GM12878 (cell line): Measurements from ENCODE around the gene GPR137B. TPM values are rescaled to one million over a fixed set of nuclear protein-coding genes. Genes with fewer than 3 reads are reported as not detected.

Experiments used
- ATAC-seq: fragments of 200-7000 bp; cut with Tn5 transposase; 3 replicates; pipeline ENCODE4 v1.9.1; 2020; ENCODE audit warnings: mild to moderate bottlenecking, moderate library complexity
- BruUV-seq: library from RNA; stranded (reverse); fragments of 400-500 nt; replicated peaks from 2 replicates; lab custom pipeline; 2021; lab: Mats Ljungman, UMichigan
- CTCF ChIA-PET: fragments of 300-600 bp; sonication (Branson Sonifier 250); formaldehyde crosslinking; extraction: SDS; loops from one replicate; lab custom pipeline; 2021; ENCODE audit warnings: inconsistent platforms; lab: Yijun Ruan, JAX
- POLR2A ChIA-PET: fragments of 350-600 bp; formaldehyde crosslinking; extraction: SDS; loops from one replicate; lab custom pipeline; 2021; ENCODE audit warnings: inconsistent platforms; lab: Charles Lee
- RAD21 ChIA-PET: fragments of 300-600 bp; sonication (Branson Sonifier 250); formaldehyde crosslinking; loops from one replicate; lab custom pipeline; 2023; ENCODE audit warnings: antibody characterized with exemption; ENCODE audit not compliant: unreplicated experiment; lab: Charles Lee
- SMC1A ChIA-PET: fragments of 300-600 bp; sonication (Branson Sonifier 250); formaldehyde crosslinking; loops from one replicate; lab custom pipeline; 2023; ENCODE audit not compliant: unreplicated experiment, uncharacterized antibody; lab: Charles Lee
- DNase-seq: peaks from one replicate; pipeline ENCODE4 v3.0.0-alpha.2; 2011; ENCODE audit warnings: low read depth, low spot score
- FAIRE-seq: peaks from 3 replicates; lab custom pipeline; 2011; peaks lifted over from hg19 to GRCh38; lab: Jason Lieb, UNC
- H2AFZ ChIP-seq: 2 replicates; pipeline ENCODE4 v1.6.0; 2011; ENCODE audit warnings: low read depth, low read length, control low read depth; ENCODE audit not compliant: control insufficient read depth
- H3K27ac ChIP-seq: 2 replicates; pipeline ENCODE4 v1.5.1; 2011; ENCODE audit warnings: control low read depth; ENCODE audit not compliant: control insufficient read depth, insufficient read depth
- H3K27me3 ChIP-seq, 2 experiments: replicated peaks in 1 of 2; 2 replicates each; pipeline versions ENCODE4 v1.6.0 to v1.6.1; 2011; ENCODE audit warnings: low read length in 1 of 2; ENCODE audit not compliant: control insufficient read depth in 2 of 2, insufficient read depth in 2 of 2
- H3K36me3 ChIP-seq, 2 experiments: 2 replicates each; pipeline ENCODE4 v1.5.1; 2011; ENCODE audit warnings: low read length in 1 of 2; ENCODE audit not compliant: control insufficient read depth in 2 of 2, insufficient read depth in 2 of 2
- H3K4me1 ChIP-seq: 2 replicates; pipeline ENCODE4 v1.6.1; 2011; ENCODE audit warnings: mild to moderate bottlenecking, low read length, moderate library complexity, mixed read lengths; ENCODE audit not compliant: control insufficient read depth, insufficient read depth
- H3K4me2 ChIP-seq: 2 replicates; pipeline ENCODE4 v1.6.0; 2011; ENCODE audit warnings: control low read depth; ENCODE audit not compliant: control insufficient read depth, insufficient read depth
- H3K4me3 ChIP-seq: fragments of 200-600 bp; sonication (generic); 2 replicates; pipeline ENCODE4 v1.5.1; 2016
- H3K79me2 ChIP-seq: 2 replicates; pipeline ENCODE4 v1.6.0; 2011; ENCODE audit warnings: low read length; ENCODE audit not compliant: control insufficient read depth, insufficient read depth
- H3K9ac ChIP-seq: 2 replicates; pipeline ENCODE4 v1.8.0; 2011; ENCODE audit warnings: low read length, control low read depth, mixed read lengths; ENCODE audit not compliant: control insufficient read depth, insufficient read depth
- H3K9me3 ChIP-seq: replicated peaks from 3 replicates; pipeline ENCODE4 v1.5.1; 2011; ENCODE audit warnings: mild to moderate bottlenecking, low read length; ENCODE audit not compliant: control insufficient read depth, insufficient read depth
- H4K20me1 ChIP-seq: 2 replicates; pipeline ENCODE4 v1.6.0; 2011; ENCODE audit not compliant: control insufficient read depth, insufficient read depth
- BCL11A ChIP-seq: IDR thresholded peaks from 2 replicates; pipeline ENCODE4 v1.6.1; 2011; ENCODE audit warnings: low read depth, low read length
- CHD1 ChIP-seq: IDR thresholded peaks from 2 replicates; pipeline ENCODE4 v1.6.1; 2012; ENCODE audit warnings: low read depth, low read length, improper control_type of control experiment
- CHD2 ChIP-seq: IDR thresholded peaks from 2 replicates; pipeline ENCODE4 v1.6.1; 2011; ENCODE audit warnings: low read depth, low read length, improper control_type of control experiment, borderline replicate concordance
- EED ChIP-seq: sonication (generic); IDR thresholded peaks from 2 replicates; pipeline ENCODE4 v1.6.1; 2016; ENCODE audit warnings: antibody characterized with exemption, low read depth
- HCFC1 ChIP-seq: fragments of 150-350 bp; IDR thresholded peaks from 2 replicates; pipeline ENCODE4 v1.6.1; 2014; ENCODE audit warnings: low read length
- HDGF ChIP-seq: fragments of 450-650 bp; IDR thresholded peaks from 2 replicates; pipeline ENCODE4 v1.6.1; 2016; ENCODE audit warnings: antibody characterized with exemption
- IKZF2 ChIP-seq, 2 experiments: fragments of 450-650 bp; IDR thresholded peaks; 2 replicates each; pipeline ENCODE4 v1.6.1; 2017; ENCODE audit warnings: mild to moderate bottlenecking in 2 of 2, moderate library complexity in 2 of 2
- MTA2 ChIP-seq: fragments of 450-650 bp; IDR thresholded peaks from 2 replicates; pipeline ENCODE4 v1.6.1; 2016; ENCODE audit warnings: low read depth, mild to moderate bottlenecking, moderate library complexity
- PAX5 ChIP-seq: IDR thresholded peaks from 2 replicates; pipeline ENCODE4 v1.6.1; 2011; ENCODE audit warnings: low read depth, low read length, borderline replicate concordance
- RAD21 ChIP-seq: IDR thresholded peaks from 2 replicates; pipeline ENCODE4 v1.6.1; 2011; ENCODE audit warnings: mild to moderate bottlenecking, low read depth, low read length, moderate library complexity; ENCODE audit not compliant: insufficient read depth
- SMARCA5 ChIP-seq: fragments of 450-650 bp; IDR thresholded peaks from 2 replicates; pipeline ENCODE4 v1.6.1; 2017; ENCODE audit warnings: mild to moderate bottlenecking
- SREBF1 ChIP-seq: IDR thresholded peaks from 2 replicates; pipeline ENCODE4 v1.6.1; 2012; ENCODE audit warnings: mild to moderate bottlenecking, low read length
- STAT1 ChIP-seq: fragments of 450-650 bp; conservative IDR thresholded peaks from 2 replicates; pipeline ENCODE4 v1.6.1; 2014; ENCODE audit warnings: antibody characterized with exemption, mild to moderate bottlenecking
- ZNF384 ChIP-seq: IDR thresholded peaks from 2 replicates; pipeline ENCODE4 v1.6.1; 2012; ENCODE audit warnings: low read depth, mild to moderate bottlenecking, low read length, improper control_type of control experiment, borderline replicate concordance
- ZNF622 ChIP-seq: fragments of 450-650 bp; IDR thresholded peaks from 2 replicates; pipeline ENCODE4 v1.6.1; 2017; ENCODE audit warnings: mild to moderate bottlenecking, inconsistent platforms
- WGBS: methylation state at CpG from one replicate; pipeline ENCODE4 v1.1.6; 2016; ENCODE audit warnings: low lambda C conversion rate; ENCODE audit not compliant: insufficient replicate concordance, insufficient coverage; ENCODE audit errors: missing lambda C conversion rate; 5-methylcytosine and 5-hydroxymethylcytosine counted together
- in situ Hi-C: fragments of 300-500 bp; cut with MboI; formaldehyde crosslinking; loops from 9 replicates; pipeline ENCODE4 v1.14.3; 2018; ENCODE audit warnings: mixed read lengths
- intact Hi-C: fragments of 100-400 bp; cut with micrococcal nuclease; formaldehyde crosslinking; loops from one replicate; pipeline ENCODE4 v1.14.2; 2022; ENCODE audit not compliant: unreplicated experiment
- polyA plus RNA-seq, 11 experiments: library from polyadenylated mRNA; depleted of rRNA in 4 of 11; unstranded in 6 of 11; stranded (reverse) in 5 of 11; fragments of >200 nt; fragmentation: Nextera tagmentation in 4 of 11; fragmentation: Illumina TruSeq in 1 of 11; extraction: Ambion mirVana in 4 of 11; extraction: Trizol in 1 of 11; gene quantifications; 1 replicate in 1 of 11; 2 replicates in 10 of 11; pipeline versions ENCODE4 v1.2.1 to v1.2.3, GENCODE V29; 2011 to 2016; ENCODE audit warnings: inconsistent platforms in 2 of 11, missing spikeins in 2 of 11, low read depth in 1 of 11
- total RNA-seq, 4 experiments: library from RNA; depleted of rRNA in 3 of 4; stranded (reverse); fragments of >200 nt in 3 of 4; fragmentation: Illumina TruSeq in 1 of 4; extraction: Trizol in 1 of 4; gene quantifications; 2 replicates each; pipeline versions ENCODE4 v1.2.1 to v1.2.3, GENCODE V29; 2013 to 2021

Gene GPR137B
- total and polyA plus RNA-seq, 10 of the 15 experiments (the other 5 are each of a cell fraction or from before 2014, with no cell fraction given): 5.4 to 20.8 (median 12.5) TPM

- SMC1A ChIA-PET: interaction anchor here (0.8 to 1.7 kb wide), 2 partner anchors 10 to 53 kb away, joined by 3 to 6 read pairs; no protein-coding TSS in a partner anchor
- intact Hi-C loops: no loop called here
- H3K9me3 ChIP-seq: peaks cover 29% of the 10 kb centered on the region; the same call in 2 of the 3 replicates
Observed at GRCh38 chr1:236165238-236165981, 23.1 kb downstream of the GPR137B start.

DNA sequence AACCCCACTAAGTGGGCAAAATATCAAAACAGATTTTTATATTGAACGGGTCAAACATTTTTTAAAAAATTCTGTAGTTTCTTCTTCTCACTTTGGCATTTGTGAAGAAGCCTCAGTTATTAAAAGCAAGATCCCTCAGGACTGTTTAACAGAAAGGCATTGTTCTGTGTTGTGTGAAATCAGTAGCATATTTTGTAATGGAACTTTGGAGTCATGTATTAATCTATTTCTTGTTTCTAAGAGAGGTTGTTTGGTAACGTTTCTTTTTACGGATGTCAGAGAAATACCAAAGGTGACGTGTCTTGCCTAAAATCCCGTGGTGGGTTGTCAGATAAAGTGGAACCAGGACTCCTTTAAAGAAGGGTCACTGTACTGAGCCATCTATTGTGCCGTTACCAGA lies 23.7 kb downstream of the GPR137B start:
- H3K36me3 ChIP-seq: peaks cover 4 to 10% of the 10 kb centered on the region in 2 experiments; a peak in 3 of 4 replicates
- ChIA-PET CTCF (no interaction called here), POLR2A (no interaction called here), SMC1A (no interaction called here), RAD21 (no interaction called here)
- H3K9me3 ChIP-seq: peaks cover 27% of the 10 kb centered on the region; the same call in 2 of the 3 replicates
- no peak overlapping the region for H3K4me3 ChIP-seq
- no peaks in the 10 kb centered on the region for H4K20me1 ChIP-seq
- H3K27ac ChIP-seq: no peak overlapping the region
- H3K27me3 ChIP-seq: no peaks in the 10 kb centered on the region
- BruUV-seq: no TSS peak
- peaks cover 22% of the 10 kb centered on the region for H3K79me2 ChIP-seq
- H3K4me2 ChIP-seq: no peak overlapping the region
- FAIRE-seq (no peak), ATAC-seq (no peak), DNase-seq (no peak)
- H2AFZ ChIP-seq: no peak overlapping the region
- no peak overlapping the region for H3K9ac ChIP-seq
- in situ Hi-C loops: no loop called here
- H3K4me1 ChIP-seq: peaks cover 20% of the 10 kb centered on the region
- TF ChIP-seq RAD21 (no peak), HDGF (no peak), MTA2 (no peak)
- intact Hi-C loops: no loop called here
- WGBS: 91% methylated on average over 6 of the region's 6 CpGs

More at GRCh38 chr1:236165238-236165981, 23.1 kb downstream of the GPR137B start:
- no peak overlapping the region for H3K27ac ChIP-seq
- no peak overlapping the region for H2AFZ ChIP-seq
- H3K79me2 ChIP-seq: peaks cover 22% of the 10 kb centered on the region
- H4K20me1 ChIP-seq: no peaks in the 10 kb centered on the region
- CTCF ChIA-PET: interaction anchor here (0.5 to 0.6 kb wide), 2 partner anchors 60 to 1609 kb away, joined by 3 read pairs; no protein-coding TSS in a partner anchor
- H3K4me1 ChIP-seq: peaks cover 26% of the 10 kb centered on the region
- H3K9ac ChIP-seq: no peak overlapping the region
- no TSS peak for BruUV-seq
- in situ Hi-C loops: no loop called here
- POLR2A ChIA-PET: interaction anchor here (0.6 kb wide), 1 partner anchor 679 kb away, joined by 4 read pairs; no protein-coding TSS in a partner anchor
- ATAC-seq (no peak), DNase-seq (no peak), FAIRE-seq (no peak)
- RAD21 ChIA-PET: no interaction called here
- TF ChIP-seq BCL11A (no peak), IKZF2 (IDR thresholded peaks at IDR 0.05) (no peak), STAT1 (no peak), ZNF622 (no peak), PAX5 (no peak), CHD2 (no peak), CHD1 (no peak), HCFC1 (no peak), ZNF384 (no peak), SREBF1 (no peak), SMARCA5 (no peak), EED (no peak)
- H3K4me2 ChIP-seq: no peak overlapping the region
- no peak overlapping the region for H3K4me3 ChIP-seq
- H3K27me3 ChIP-seq: no peaks in the 10 kb centered on the region
- WGBS: 85% methylated on average over 10 of the region's 10 CpGs
- peaks cover 4 to 10% of the 10 kb centered on the region in 2 experiments; a peak in 3 of 4 replicates for H3K36me3 ChIP-seq
